Measurements from ENCODE around the gene COL13A1.
A peak's percentile ranks its signal among the peaks of the same experiment; 100 is the strongest.

The COL13A1 gene

GRCh38 chr10:69914398-69915214, 112.9 kb downstream of the COL13A1 start:
- DNase-seq: peak; percentile 22

- no peak for DNase-seq
These were observed 113.5 kb downstream of the COL13A1 start for GRCh38 chr10:69915215-69915560.

GRCh38 chr10:69916118-69916517, 114.4 kb downstream of the COL13A1 start:
- no peak for DNase-seq

- DNase-seq: no peak
These were observed 116.3 kb downstream of the COL13A1 start for GRCh38 chr10:69918036-69918435.

GRCh38 chr10:69919250-69919649, 117.5 kb downstream of the COL13A1 start:
- DNase-seq: no peak

- no peak for DNase-seq
These were observed 123.4 kb downstream of the COL13A1 start for GRCh38 chr10:69925111-69925510.

GRCh38 chr10:69928339-69928738, 126.6 kb downstream of the COL13A1 start:
- no peak for DNase-seq

GRCh38 chr10:69929575-69929974, 127.9 kb downstream of the COL13A1 start:
- DNase-seq: no peak

- no peak for DNase-seq
These were observed 133.1 kb downstream of the COL13A1 start for GRCh38 chr10:69934768-69935167.

GRCh38 chr10:69936091-69936490, 134.4 kb downstream of the COL13A1 start:
- no peak for DNase-seq

GRCh38 chr10:69938541-69938991, 136.9 kb downstream of the COL13A1 start:
- DNase-seq: no peak

- DNase-seq: no peak
These were observed 137.4 kb downstream of the COL13A1 start for GRCh38 chr10:69939061-69939460.

- DNase-seq: no peak
These were observed 137.8 kb downstream of the COL13A1 start for GRCh38 chr10:69939481-69939880.

GRCh38 chr10:69941730-69942129, 140.0 kb downstream of the COL13A1 start:
- no peak for DNase-seq

- DNase-seq: no peak
These were observed 141.7 kb downstream of the COL13A1 start for GRCh38 chr10:69943292-69943820.

GRCh38 chr10:69944761-69945160, 143.1 kb downstream of the COL13A1 start:
- no peak for DNase-seq

- DNase-seq: no peak
These were observed 146.6 kb downstream of the COL13A1 start for GRCh38 chr10:69948261-69948660.

GRCh38 chr10:69949770-69950169, 148.1 kb downstream of the COL13A1 start:
- no peak for DNase-seq

- DNase-seq: no peak
These were observed 150.0 kb downstream of the COL13A1 start for GRCh38 chr10:69951658-69952057.

GRCh38 chr10:69952069-69952800, 150.5 kb downstream of the COL13A1 start:
- no peak for DNase-seq

GRCh38 chr10:69952821-69953221, 151.1 kb downstream of the COL13A1 start:
- no peak for DNase-seq

GRCh38 chr10:69953851-69954250, 152.1 kb downstream of the COL13A1 start:
- no peak for DNase-seq

GRCh38 chr10:69955211-69955805, 153.6 kb downstream of the COL13A1 start:
- DNase-seq: no peak
